Measurements from ENCODE around the gene GALNT17. TPM values are rescaled to one million over a fixed set of nuclear protein-coding genes. Genes with fewer than 3 reads are reported as not detected.

The GALNT17 gene
- total RNA-seq, 1 donor from 2014 or later = 95.3 TPM

DNA sequence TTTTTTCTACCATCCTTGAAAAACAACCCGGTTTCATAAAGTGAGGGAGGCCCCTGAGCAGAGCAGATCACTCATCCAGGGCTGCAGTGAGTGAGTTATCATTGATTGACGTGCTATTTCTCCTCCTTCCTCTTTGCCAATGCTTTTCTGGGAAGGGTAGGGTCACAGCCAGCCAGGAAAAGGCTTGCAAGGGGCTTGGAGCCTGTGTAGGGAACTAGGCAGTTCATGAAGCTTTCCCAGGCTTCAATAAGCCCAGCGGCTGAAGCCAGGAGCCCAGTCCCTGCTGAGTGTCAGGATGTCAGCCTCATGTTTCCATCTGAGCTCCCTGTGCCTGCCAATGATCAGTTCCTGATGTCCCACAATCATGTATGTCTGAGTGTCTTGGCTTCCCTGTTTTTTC, 584.7 kb downstream of the GALNT17 start:
- intact Hi-C loops (cut with micrococcal nuclease) = no loop called here
- Histone ChIP-seq H3K36me3 (no peaks in the 10 kb centered on the region), H3K9me3 (replicated peaks) (peaks cover 9% of the 10 kb centered on the region), H3K27ac (replicated peaks) (no peak overlapping the region), H3K27me3 (ENCODE audit: low read depth) (no peaks in the 10 kb centered on the region), H3K4me1 (peaks cover 10% of the 10 kb centered on the region), H3K4me3 (no peak overlapping the region)
- DNase-seq = no peak
- TF ChIP-seq, protein P1, sequence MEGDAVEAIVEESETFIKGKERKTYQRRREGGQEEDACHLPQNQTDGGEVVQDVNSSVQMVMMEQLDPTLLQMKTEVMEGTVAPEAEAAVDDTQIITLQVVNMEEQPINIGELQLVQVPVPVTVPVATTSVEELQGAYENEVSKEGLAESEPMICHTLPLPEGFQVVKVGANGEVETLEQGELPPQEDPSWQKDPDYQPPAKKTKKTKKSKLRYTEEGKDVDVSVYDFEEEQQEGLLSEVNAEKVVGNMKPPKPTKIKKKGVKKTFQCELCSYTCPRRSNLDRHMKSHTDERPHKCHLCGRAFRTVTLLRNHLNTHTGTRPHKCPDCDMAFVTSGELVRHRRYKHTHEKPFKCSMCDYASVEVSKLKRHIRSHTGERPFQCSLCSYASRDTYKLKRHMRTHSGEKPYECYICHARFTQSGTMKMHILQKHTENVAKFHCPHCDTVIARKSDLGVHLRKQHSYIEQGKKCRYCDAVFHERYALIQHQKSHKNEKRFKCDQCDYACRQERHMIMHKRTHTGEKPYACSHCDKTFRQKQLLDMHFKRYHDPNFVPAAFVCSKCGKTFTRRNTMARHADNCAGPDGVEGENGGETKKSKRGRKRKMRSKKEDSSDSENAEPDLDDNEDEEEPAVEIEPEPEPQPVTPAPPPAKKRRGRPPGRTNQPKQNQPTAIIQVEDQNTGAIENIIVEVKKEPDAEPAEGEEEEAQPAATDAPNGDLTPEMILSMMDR (IDR thresholded peaks at IDR 0.05; ENCODE audit: borderline replicate concordance) = no peak

DNA sequence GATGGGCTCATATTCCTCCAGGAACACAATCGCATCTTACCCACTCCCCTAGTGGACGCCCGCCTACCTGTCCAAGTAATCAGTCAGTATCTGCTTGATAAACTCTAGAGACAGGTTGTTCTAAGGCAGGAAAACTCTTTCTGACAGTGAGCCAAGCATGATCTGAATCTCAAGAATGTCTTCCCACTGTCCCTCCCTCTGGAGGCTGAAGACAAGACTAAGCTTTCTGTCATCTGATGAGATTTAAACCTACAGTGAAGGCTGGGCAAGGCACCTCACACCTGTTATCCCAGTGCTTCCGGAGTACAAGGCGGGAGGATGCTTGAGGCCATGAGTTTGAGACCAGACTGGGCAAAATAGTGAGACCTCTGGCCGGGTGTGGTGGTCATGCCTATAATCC, 586.6 kb downstream of the GALNT17 start:
- H3K4me1 ChIP-seq = peaks cover 6% of the 10 kb centered on the region
- intact Hi-C loops (cut with micrococcal nuclease) = no loop called here
- H3K27me3 ChIP-seq (ENCODE audit: low read depth) = no peaks in the 10 kb centered on the region
- H3K4me3 ChIP-seq = no peak overlapping the region
- no peaks in the 10 kb centered on the region for H3K36me3 ChIP-seq
- peaks cover 9% of the 10 kb centered on the region for H3K9me3 ChIP-seq (replicated peaks)
- H3K27ac ChIP-seq (replicated peaks) = no peak overlapping the region
- TF ChIP-seq, protein P1 (IDR thresholded peaks at IDR 0.05; ENCODE audit: borderline replicate concordance) = no peak
- DNase-seq = no peak

DNA sequence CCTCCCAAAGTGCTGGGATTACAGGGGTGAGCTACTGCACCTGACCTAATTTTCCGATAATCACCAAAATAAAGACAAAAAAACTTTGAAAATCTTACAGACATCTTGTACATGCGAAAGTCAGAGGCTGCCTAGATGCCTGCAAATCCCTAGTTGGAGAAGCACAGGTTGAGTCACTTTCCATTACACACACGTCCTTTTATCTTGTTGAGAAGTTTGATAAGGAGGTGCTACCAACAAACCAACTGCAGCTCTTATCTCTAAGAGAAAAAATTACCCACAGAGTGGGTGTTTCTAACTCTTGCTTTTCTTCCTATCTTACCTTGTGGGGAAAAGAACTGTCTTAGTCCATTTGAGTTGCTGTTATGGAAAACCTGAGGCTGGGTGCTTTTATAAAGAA, 589.8 kb downstream of the GALNT17 start:
- intact Hi-C loops (cut with micrococcal nuclease) = no loop called here
- Histone ChIP-seq H3K9me3 (replicated peaks) (peaks cover 9% of the 10 kb centered on the region), H3K4me1 (peaks cover 6% of the 10 kb centered on the region), H3K4me3 (no peak overlapping the region), H3K27me3 (ENCODE audit: low read depth) (no peaks in the 10 kb centered on the region), H3K36me3 (no peaks in the 10 kb centered on the region), H3K27ac (replicated peaks) (no peak overlapping the region)
- TF ChIP-seq, protein P1 (IDR thresholded peaks at IDR 0.05; ENCODE audit: borderline replicate concordance) = no peak
- no peak for DNase-seq

DNA sequence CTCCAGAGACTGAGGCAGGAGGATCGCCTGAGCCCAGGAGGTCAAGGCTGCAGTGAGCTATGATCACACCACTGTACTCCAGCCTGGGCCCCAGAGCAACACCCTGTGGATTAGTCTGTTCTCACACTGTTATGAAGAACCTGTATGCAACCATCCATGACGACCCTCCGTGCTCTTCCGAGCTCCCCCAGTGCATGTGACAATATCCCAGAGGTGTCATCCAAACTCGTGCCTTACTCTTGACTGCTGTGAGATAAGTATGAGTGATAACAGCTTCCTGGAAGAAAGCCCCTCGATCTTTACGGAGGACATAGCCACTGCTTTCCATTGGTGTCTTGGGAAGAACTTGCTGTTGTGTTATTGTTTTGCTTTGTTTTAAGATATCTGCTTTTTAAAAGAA, 591.9 kb downstream of the GALNT17 start:
- TF ChIP-seq, protein P1 (IDR thresholded peaks at IDR 0.05; ENCODE audit: borderline replicate concordance) = no peak
- Histone ChIP-seq H3K4me1 (peaks cover 6% of the 10 kb centered on the region), H3K36me3 (no peaks in the 10 kb centered on the region), H3K9me3 (replicated peaks) (peaks cover 9% of the 10 kb centered on the region), H3K4me3 (no peak overlapping the region), H3K27ac (replicated peaks) (no peak overlapping the region), H3K27me3 (ENCODE audit: low read depth) (no peaks in the 10 kb centered on the region)
- DNase-seq = no peak
- intact Hi-C loops (cut with micrococcal nuclease) = no loop called here

DNA sequence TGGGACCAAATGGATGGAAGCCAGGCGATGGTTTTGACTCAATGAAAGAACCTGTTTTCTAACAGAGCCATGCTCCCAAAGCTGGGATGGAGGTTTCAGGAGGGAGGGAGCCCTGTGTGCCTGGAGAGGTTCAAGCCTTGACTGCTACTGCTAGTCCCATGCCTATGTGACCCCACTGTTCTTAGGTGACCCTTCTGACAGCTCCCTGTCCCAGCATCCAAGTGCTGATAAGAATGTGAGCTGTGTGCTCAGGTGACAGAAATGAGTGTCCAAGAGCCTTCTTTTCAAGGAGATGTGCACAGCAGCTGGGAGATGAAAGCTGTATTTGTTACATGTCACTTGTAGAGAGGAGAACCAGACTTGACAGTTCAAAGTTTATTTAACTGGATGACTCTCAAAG, 595.4 kb downstream of the GALNT17 start:
- no peak for DNase-seq
- Histone ChIP-seq H3K4me3 (no peak overlapping the region), H3K4me1 (no peaks in the 10 kb centered on the region), H3K27ac (replicated peaks) (no peak overlapping the region), H3K27me3 (ENCODE audit: low read depth) (no peaks in the 10 kb centered on the region), H3K36me3 (no peaks in the 10 kb centered on the region), H3K9me3 (replicated peaks) (no peaks in the 10 kb centered on the region)
- intact Hi-C loops (cut with micrococcal nuclease) = no loop called here
- TF ChIP-seq, protein P1 (IDR thresholded peaks at IDR 0.05; ENCODE audit: borderline replicate concordance) = no peak

DNA sequence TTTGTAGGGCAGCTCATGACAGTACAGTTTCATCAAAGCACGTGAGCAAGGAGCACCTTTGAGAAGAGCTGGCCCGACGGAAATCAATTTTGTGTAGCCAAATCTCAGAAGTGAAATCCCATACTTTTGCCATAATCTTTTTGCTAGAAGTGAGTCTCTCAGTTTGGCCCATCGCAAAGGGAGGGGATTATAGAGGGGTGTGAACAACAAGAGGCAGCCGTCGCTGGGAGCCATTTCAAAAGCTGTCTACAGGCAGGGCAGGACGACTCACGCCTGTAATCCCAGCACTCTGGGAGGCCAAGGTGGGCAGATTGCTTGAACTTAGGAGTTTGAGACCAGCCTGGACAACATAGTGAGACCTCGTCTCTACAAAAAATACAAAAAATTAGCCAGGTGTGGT, 599.8 kb downstream of the GALNT17 start:
- H3K27ac ChIP-seq (replicated peaks) = no peak overlapping the region
- TF ChIP-seq, protein P1 (IDR thresholded peaks at IDR 0.05; ENCODE audit: borderline replicate concordance) = no peak

More for the DNA sequence above, 599.8 kb downstream of the GALNT17 start:
- no peaks in the 10 kb centered on the region for H3K9me3 ChIP-seq (replicated peaks)
- H3K4me3 ChIP-seq = no peak overlapping the region
- H3K36me3 ChIP-seq = no peaks in the 10 kb centered on the region
- peaks cover 12% of the 10 kb centered on the region for H3K27me3 ChIP-seq (ENCODE audit: low read depth)
- intact Hi-C loops (cut with micrococcal nuclease) = no loop called here
- no peaks in the 10 kb centered on the region for H3K4me1 ChIP-seq
- DNase-seq = no peak
